Measurements from ENCODE around the gene ABHD17C.

ABHD17C gene

GRCh38 chr15:80744826-80745225 lies 49.7 kb downstream of the ABHD17C start:
- no peaks in the 10 kb centered on the region for H3K27me3 ChIP-seq (ENCODE audit: insufficient read depth, low read length, poor library complexity, severe bottlenecking)
- no peak for TF ChIP-seq EZH2phosphoT487 (IDR thresholded peaks at IDR 0.05; ENCODE audit: borderline replicate concordance)
- TF ChIP-seq, protein P1, sequence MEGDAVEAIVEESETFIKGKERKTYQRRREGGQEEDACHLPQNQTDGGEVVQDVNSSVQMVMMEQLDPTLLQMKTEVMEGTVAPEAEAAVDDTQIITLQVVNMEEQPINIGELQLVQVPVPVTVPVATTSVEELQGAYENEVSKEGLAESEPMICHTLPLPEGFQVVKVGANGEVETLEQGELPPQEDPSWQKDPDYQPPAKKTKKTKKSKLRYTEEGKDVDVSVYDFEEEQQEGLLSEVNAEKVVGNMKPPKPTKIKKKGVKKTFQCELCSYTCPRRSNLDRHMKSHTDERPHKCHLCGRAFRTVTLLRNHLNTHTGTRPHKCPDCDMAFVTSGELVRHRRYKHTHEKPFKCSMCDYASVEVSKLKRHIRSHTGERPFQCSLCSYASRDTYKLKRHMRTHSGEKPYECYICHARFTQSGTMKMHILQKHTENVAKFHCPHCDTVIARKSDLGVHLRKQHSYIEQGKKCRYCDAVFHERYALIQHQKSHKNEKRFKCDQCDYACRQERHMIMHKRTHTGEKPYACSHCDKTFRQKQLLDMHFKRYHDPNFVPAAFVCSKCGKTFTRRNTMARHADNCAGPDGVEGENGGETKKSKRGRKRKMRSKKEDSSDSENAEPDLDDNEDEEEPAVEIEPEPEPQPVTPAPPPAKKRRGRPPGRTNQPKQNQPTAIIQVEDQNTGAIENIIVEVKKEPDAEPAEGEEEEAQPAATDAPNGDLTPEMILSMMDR (conservative IDR thresholded peaks at IDR 0.05; ENCODE audit: low read length): no peak
- H2AFZ ChIP-seq (ENCODE audit: low read length): no peak overlapping the region
- H3K9me2 ChIP-seq (replicated peaks; ENCODE audit: low read depth, low read length): no peaks in the 10 kb centered on the region
- H3K4me1 ChIP-seq (ENCODE audit: insufficient read depth, low read length, poor library complexity, severe bottlenecking): no peaks in the 10 kb centered on the region
- no peaks in the 10 kb centered on the region for H3F3A ChIP-seq (ENCODE audit: low read depth)
- H3K9ac ChIP-seq (ENCODE audit: low read depth, low read length, poor library complexity, severe bottlenecking): no peak overlapping the region
- H4K20me1 ChIP-seq (ENCODE audit: insufficient read depth, low read length, poor library complexity, severe bottlenecking): no peaks in the 10 kb centered on the region
- no peak overlapping the region for H3K4me2 ChIP-seq (ENCODE audit: low read depth, low read length, poor library complexity, severe bottlenecking)
- H3K36me3 ChIP-seq (ENCODE audit: insufficient read depth, low read length): no peaks in the 10 kb centered on the region
- no peak overlapping the region for H3K4me3 ChIP-seq (ENCODE audit: low read length, poor library complexity, severe bottlenecking)
- H3K9me3 ChIP-seq (ENCODE audit: insufficient read depth, low read depth, low read length): no peaks in the 10 kb centered on the region
- no peaks in the 10 kb centered on the region for H3K79me2 ChIP-seq (ENCODE audit: insufficient read depth, low read length)

- Histone ChIP-seq H3K9me3 (ENCODE audit: insufficient read depth, low read depth, low read length) (no peaks in the 10 kb centered on the region), H2AFZ (ENCODE audit: low read length) (no peak overlapping the region), H3K36me3 (ENCODE audit: insufficient read depth, low read length) (no peaks in the 10 kb centered on the region), H3K4me2 (ENCODE audit: low read depth, low read length, poor library complexity, severe bottlenecking) (no peak overlapping the region), H3K9me2 (replicated peaks; ENCODE audit: low read depth, low read length) (no peaks in the 10 kb centered on the region), H3K4me1 (ENCODE audit: insufficient read depth, low read length, poor library complexity, severe bottlenecking) (no peaks in the 10 kb centered on the region), H3K4me3 (ENCODE audit: low read length, poor library complexity, severe bottlenecking) (no peak overlapping the region), H3K27me3 (ENCODE audit: insufficient read depth, low read length, poor library complexity, severe bottlenecking) (no peaks in the 10 kb centered on the region), H4K20me1 (ENCODE audit: insufficient read depth, low read length, poor library complexity, severe bottlenecking) (no peaks in the 10 kb centered on the region), H3K79me2 (ENCODE audit: insufficient read depth, low read length) (no peaks in the 10 kb centered on the region), H3F3A (ENCODE audit: low read depth) (no peaks in the 10 kb centered on the region), H3K9ac (ENCODE audit: low read depth, low read length, poor library complexity, severe bottlenecking) (no peak overlapping the region)
- no peak for TF ChIP-seq EZH2phosphoT487 (IDR thresholded peaks at IDR 0.05; ENCODE audit: borderline replicate concordance)
- TF ChIP-seq, protein P1 (conservative IDR thresholded peaks at IDR 0.05; ENCODE audit: low read length): no peak
These were observed 50.8 kb downstream of the ABHD17C start for GRCh38 chr15:80745888-80746287.

DNA sequence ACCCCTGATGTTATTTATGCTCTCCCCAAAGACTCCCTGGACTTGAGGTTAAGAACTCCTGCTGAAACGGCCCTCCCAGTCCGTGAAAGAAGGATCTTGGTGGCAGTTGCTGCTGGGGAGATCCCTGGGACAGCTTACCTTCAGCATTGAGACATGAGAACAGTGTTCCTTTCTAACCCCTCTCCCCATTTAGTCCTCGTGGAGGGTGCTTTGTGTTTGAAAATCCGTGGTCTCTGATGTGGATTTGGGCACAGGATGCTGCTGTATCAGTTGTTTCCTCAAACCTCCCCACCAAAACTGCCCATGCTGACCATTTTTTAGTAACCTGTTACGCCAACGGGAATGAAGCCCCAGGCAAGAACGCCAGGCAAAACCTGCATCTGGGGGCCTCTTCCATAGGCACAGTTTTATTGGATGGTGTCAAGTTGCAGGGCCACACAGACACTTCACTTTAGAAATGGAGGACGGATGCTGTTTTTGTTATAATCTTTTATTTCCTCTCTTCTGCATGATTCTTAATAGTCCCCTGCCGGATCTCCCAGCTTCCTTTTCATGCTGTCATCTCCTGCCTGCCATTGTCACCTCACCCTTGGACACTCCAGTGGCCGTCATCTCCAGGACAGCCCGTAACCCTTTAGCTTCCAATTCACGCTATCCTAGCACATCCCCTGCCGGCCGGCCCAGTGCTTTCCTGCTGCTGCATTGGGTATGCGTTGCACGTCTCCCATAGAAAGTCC lies 52.4 kb downstream of the ABHD17C start:
- Histone ChIP-seq H2AFZ (ENCODE audit: low read length) (no peak overlapping the region), H3K9me2 (replicated peaks; ENCODE audit: low read depth, low read length) (no peaks in the 10 kb centered on the region), H3K4me3 (ENCODE audit: low read length, poor library complexity, severe bottlenecking) (no peak overlapping the region), H4K20me1 (ENCODE audit: insufficient read depth, low read length, poor library complexity, severe bottlenecking) (no peaks in the 10 kb centered on the region), H3K9me3 (ENCODE audit: insufficient read depth, low read depth, low read length) (no peaks in the 10 kb centered on the region), H3K79me2 (ENCODE audit: insufficient read depth, low read length) (no peaks in the 10 kb centered on the region), H3K27me3 (ENCODE audit: insufficient read depth, low read length, poor library complexity, severe bottlenecking) (no peaks in the 10 kb centered on the region), H3F3A (ENCODE audit: low read depth) (no peaks in the 10 kb centered on the region), H3K9ac (ENCODE audit: low read depth, low read length, poor library complexity, severe bottlenecking) (no peak overlapping the region), H3K36me3 (ENCODE audit: insufficient read depth, low read length) (no peaks in the 10 kb centered on the region), H3K4me1 (ENCODE audit: insufficient read depth, low read length, poor library complexity, severe bottlenecking) (no peaks in the 10 kb centered on the region), H3K4me2 (ENCODE audit: low read depth, low read length, poor library complexity, severe bottlenecking) (no peak overlapping the region)
- TF ChIP-seq, protein P1 (conservative IDR thresholded peaks at IDR 0.05; ENCODE audit: low read length): no peak
- no peak for TF ChIP-seq EZH2phosphoT487 (IDR thresholded peaks at IDR 0.05; ENCODE audit: borderline replicate concordance)
